OCI-LY7 (cell line): Measurements from ENCODE around the gene ZNF181. TPM values are rescaled to one million over a fixed set of nuclear protein-coding genes. Genes with fewer than 3 reads are reported as not detected.

Source experiments
- BruUV-seq: library from RNA; stranded (reverse); fragments of 400-500 nt; replicated peaks from 2 replicates; lab custom pipeline; 2021; lab: Mats Ljungman, UMichigan
- CTCF ChIA-PET: fragments of 300-600 bp; sonication (Branson Sonifier 250); formaldehyde crosslinking; loops from one replicate; lab custom pipeline; 2022; ENCODE audit warnings: antibody characterized with exemption; ENCODE audit not compliant: unreplicated experiment; lab: Charles Lee
- POLR2A ChIA-PET: fragments of 300-600 bp; sonication (Branson Sonifier 250); formaldehyde crosslinking; loops from one replicate; lab custom pipeline; 2022; ENCODE audit warnings: antibody characterized with exemption; lab: Charles Lee
- DNase-seq: peaks from one replicate; pipeline ENCODE4 v3.0.0-alpha.2; 2015; ENCODE audit warnings: low spot score
- H2AFZ ChIP-seq: fragments of 200-600 bp; sonication (generic), shearing (Covaris generic); 2 replicates; pipeline ENCODE4 v1.6.1; 2014; ENCODE audit warnings: mild to moderate bottlenecking, antibody characterized with exemption, low read length, moderate library complexity
- H3K27ac ChIP-seq: fragments of 200-600 bp; sonication (generic); 2 replicates; pipeline ENCODE4 v1.5.1; 2014; ENCODE audit warnings: mixed run types, low read depth, mild to moderate bottlenecking, moderate library complexity, low read length, inconsistent platforms; ENCODE audit not compliant: poor library complexity, severe bottlenecking
- H3K36me3 ChIP-seq: fragments of 200-600 bp; sonication (generic); 2 replicates; pipeline ENCODE4 v1.6.1; 2014; ENCODE audit warnings: mild to moderate bottlenecking, antibody characterized with exemption, low read length, moderate library complexity, mixed read lengths; ENCODE audit not compliant: insufficient read depth
- H3K4me1 ChIP-seq: fragments of 200-600 bp; sonication (generic); 2 replicates; pipeline ENCODE4 v1.5.1; 2014; ENCODE audit warnings: mild to moderate bottlenecking, low read length; ENCODE audit not compliant: insufficient read depth, poor library complexity, severe bottlenecking
- H3K4me2 ChIP-seq: fragments of 200-600 bp; sonication (generic); 2 replicates; pipeline ENCODE4 v1.6.1; 2014; ENCODE audit warnings: mild to moderate bottlenecking, low read length
- H3K4me3 ChIP-seq: fragments of 200-600 bp; sonication (generic); 2 replicates; pipeline ENCODE4 v1.5.1; 2014; ENCODE audit warnings: mild to moderate bottlenecking, low read depth, low read length; ENCODE audit not compliant: poor library complexity, severe bottlenecking
- H3K79me2 ChIP-seq: fragments of 200-600 bp; sonication (generic); 2 replicates; pipeline ENCODE4 v1.6.1; 2016; ENCODE audit warnings: low read depth, mild to moderate bottlenecking, low read length, moderate library complexity, mixed read lengths; ENCODE audit not compliant: insufficient read depth
- H3K9me2 ChIP-seq: fragments of 200-600 bp; sonication (generic); 2 replicates; pipeline ENCODE4 v1.6.1; 2016; ENCODE audit warnings: mild to moderate bottlenecking, low read length, mixed read lengths; ENCODE audit not compliant: insufficient read depth
- H3K9me3 ChIP-seq: fragments of 200-600 bp; sonication (generic); 2 replicates; pipeline ENCODE4 v1.6.1; 2014; ENCODE audit warnings: mild to moderate bottlenecking, mixed run types, low read length, mixed read lengths
- H4K20me1 ChIP-seq: fragments of 200-600 bp; sonication (generic); 2 replicates; pipeline ENCODE4 v1.6.1; 2014; ENCODE audit warnings: mild to moderate bottlenecking, antibody characterized with exemption, low read length, moderate library complexity, mixed read lengths; ENCODE audit not compliant: insufficient read depth
- EZH2phosphoT487 ChIP-seq: fragments of 200-600 bp; sonication (generic); IDR thresholded peaks from 2 replicates; pipeline ENCODE4 v1.6.1; 2018; ENCODE audit warnings: low read depth, borderline replicate concordance, mild to moderate bottlenecking, mixed run types, antibody characterized with exemption, low read length, moderate library complexity, mixed read lengths
- intact Hi-C: fragments of 100-400 bp; cut with micrococcal nuclease; formaldehyde crosslinking; loops from one replicate; pipeline ENCODE4 v1.10.0; 2022; ENCODE audit not compliant: unreplicated experiment
- total RNA-seq, 2 experiments: library from RNA; depleted of rRNA in 1 of 2; stranded (reverse); fragments of >200 nt in 1 of 2; shearing (Covaris generic) in 1 of 2; gene quantifications; 2 replicates each; pipeline ENCODE4 v1.2.3, GENCODE V29; 2014 to 2022
- TF ChIP-seq, protein P1 (sequence below): fragments of 200-600 bp; sonication (generic); conservative IDR thresholded peaks from 2 replicates; pipeline ENCODE4 v1.5.1; 2014; ENCODE audit warnings: mild to moderate bottlenecking, antibody characterized with exemption, low read length, moderate library complexity, mixed read lengths

ZNF181 gene
- total RNA-seq, 2 experiments from 2014 or later = 8.3 to 18.8 TPM

DNA sequence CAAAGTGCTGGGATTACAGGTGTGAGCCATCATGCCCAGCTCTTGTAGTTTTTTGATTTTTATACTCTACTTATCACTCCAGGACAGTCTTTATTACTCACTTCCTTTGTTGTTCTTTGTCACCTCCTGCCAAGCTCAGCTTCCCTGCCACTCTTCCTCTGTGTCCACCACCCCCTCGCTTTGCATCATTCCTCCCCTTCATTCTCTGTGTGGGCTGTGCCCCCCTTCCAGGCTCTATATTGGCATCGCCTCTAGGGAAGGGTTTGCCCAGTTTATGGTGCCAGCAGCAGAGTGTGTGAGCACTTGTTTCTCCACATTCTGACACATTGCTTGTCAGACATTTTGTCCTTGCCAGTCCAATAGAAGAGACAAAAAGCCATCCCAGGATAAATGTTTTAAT is 41.5 kb upstream of the ZNF181 start:
- H4K20me1 ChIP-seq = no peaks in the 10 kb centered on the region
- ChIA-PET CTCF (no interaction called here), POLR2A (no interaction called here)
- H2AFZ ChIP-seq = no peak overlapping the region
- intact Hi-C loops = no loop called here
- no peaks in the 10 kb centered on the region for H3K4me1 ChIP-seq
- H3K4me2 ChIP-seq = no peak overlapping the region
- no peak for DNase-seq
- H3K27ac ChIP-seq = no peak overlapping the region
- no peaks in the 10 kb centered on the region for H3K79me2 ChIP-seq
- no peaks in the 10 kb centered on the region; the same call in 1 of the 2 replicates for H3K9me2 ChIP-seq
- no peaks in the 10 kb centered on the region for H3K9me3 ChIP-seq
- BruUV-seq = no TSS peak
- TF ChIP-seq, protein P1, sequence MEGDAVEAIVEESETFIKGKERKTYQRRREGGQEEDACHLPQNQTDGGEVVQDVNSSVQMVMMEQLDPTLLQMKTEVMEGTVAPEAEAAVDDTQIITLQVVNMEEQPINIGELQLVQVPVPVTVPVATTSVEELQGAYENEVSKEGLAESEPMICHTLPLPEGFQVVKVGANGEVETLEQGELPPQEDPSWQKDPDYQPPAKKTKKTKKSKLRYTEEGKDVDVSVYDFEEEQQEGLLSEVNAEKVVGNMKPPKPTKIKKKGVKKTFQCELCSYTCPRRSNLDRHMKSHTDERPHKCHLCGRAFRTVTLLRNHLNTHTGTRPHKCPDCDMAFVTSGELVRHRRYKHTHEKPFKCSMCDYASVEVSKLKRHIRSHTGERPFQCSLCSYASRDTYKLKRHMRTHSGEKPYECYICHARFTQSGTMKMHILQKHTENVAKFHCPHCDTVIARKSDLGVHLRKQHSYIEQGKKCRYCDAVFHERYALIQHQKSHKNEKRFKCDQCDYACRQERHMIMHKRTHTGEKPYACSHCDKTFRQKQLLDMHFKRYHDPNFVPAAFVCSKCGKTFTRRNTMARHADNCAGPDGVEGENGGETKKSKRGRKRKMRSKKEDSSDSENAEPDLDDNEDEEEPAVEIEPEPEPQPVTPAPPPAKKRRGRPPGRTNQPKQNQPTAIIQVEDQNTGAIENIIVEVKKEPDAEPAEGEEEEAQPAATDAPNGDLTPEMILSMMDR = no peak
- TF ChIP-seq EZH2phosphoT487 = no peak
- H3K4me3 ChIP-seq = no peak overlapping the region
- H3K36me3 ChIP-seq = no peaks in the 10 kb centered on the region

DNA sequence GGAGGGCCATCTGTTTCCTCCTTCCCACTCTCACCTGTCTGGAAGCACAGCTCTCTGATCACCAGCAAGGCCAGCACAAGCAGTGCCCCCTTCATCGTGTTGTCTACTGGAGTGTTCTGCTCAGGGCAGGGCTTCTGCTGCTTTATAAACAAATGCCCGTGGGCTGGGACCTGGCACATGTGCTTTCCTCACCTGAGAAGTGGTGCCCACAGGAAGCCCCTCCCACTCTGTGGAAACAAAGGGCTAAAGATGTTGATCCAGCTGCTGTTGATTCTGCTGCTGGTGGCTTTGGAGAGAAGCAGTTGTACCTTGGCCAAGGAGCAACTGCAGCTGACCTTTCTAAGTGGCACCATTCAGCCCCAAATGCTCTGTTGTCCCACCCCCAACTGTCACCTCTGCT is 26.4 kb upstream of the ZNF181 start:
- H3K9me2 ChIP-seq = no peaks in the 10 kb centered on the region
- no peak overlapping the region for H3K4me2 ChIP-seq
- ChIA-PET CTCF (no interaction called here), POLR2A (no interaction called here)
- no peaks in the 10 kb centered on the region for H3K79me2 ChIP-seq
- H3K36me3 ChIP-seq = no peaks in the 10 kb centered on the region
- TF ChIP-seq EZH2phosphoT487 = no peak
- TF ChIP-seq, protein P1 = no peak
- no peaks in the 10 kb centered on the region for H3K4me1 ChIP-seq
- H3K27ac ChIP-seq = no peak overlapping the region
- BruUV-seq = no TSS peak
- DNase-seq = no peak
- H2AFZ ChIP-seq = no peak overlapping the region
- intact Hi-C loops = no loop called here
- no peaks in the 10 kb centered on the region for H4K20me1 ChIP-seq
- no peaks in the 10 kb centered on the region for H3K9me3 ChIP-seq
- no peak overlapping the region for H3K4me3 ChIP-seq

DNA sequence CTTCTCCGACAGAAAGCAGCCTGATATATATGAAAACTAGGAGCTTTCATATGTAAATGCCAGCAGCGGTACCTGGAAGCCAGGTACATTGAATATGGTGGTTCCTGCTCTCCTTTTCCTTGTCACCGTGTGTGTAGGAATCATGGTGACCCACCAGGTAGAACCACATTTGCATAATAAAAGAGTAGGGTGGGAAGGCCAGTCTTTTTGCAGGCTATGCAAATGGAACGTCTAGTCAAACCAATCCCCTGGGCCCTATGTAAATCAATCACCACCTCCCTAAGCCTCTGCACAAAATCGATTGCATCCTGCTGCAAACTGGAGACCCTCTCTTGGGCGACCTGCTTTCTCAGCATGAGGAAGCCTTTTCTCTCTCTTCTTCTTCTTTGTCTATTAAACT is 22.2 kb upstream of the ZNF181 start:
- Histone ChIP-seq H3K4me3 (no peak overlapping the region), H3K79me2 (no peaks in the 10 kb centered on the region), H3K27ac (no peak overlapping the region), H3K9me2 (no peaks in the 10 kb centered on the region), H3K4me1 (no peaks in the 10 kb centered on the region), H3K9me3 (peaks cover 27% of the 10 kb centered on the region; the same call in 1 of the 2 replicates), H3K36me3 (no peaks in the 10 kb centered on the region), H2AFZ (no peak overlapping the region), H3K4me2 (no peak overlapping the region), H4K20me1 (no peaks in the 10 kb centered on the region)
- no TSS peak for BruUV-seq
- DNase-seq = no peak
- CTCF ChIA-PET = no interaction called here
- intact Hi-C loops = loop anchor here (1.0 to 5.0 kb wide), 3 partner anchors 73 to 211 kb away; no protein-coding TSS in a partner anchor
- POLR2A ChIA-PET = no interaction called here
- no peak for TF ChIP-seq EZH2phosphoT487
- TF ChIP-seq, protein P1 = no peak
